ENCODE results near the gene ZNF664. TPM values are rescaled to one million over a fixed set of nuclear protein-coding genes. Genes with fewer than 3 reads are reported as not detected.

Gene ZNF664
- total and polyA plus RNA-seq, 2 of the 4 experiments (the other 2 are of a cell fraction) = 29.9 to 32.6 TPM

DNA sequence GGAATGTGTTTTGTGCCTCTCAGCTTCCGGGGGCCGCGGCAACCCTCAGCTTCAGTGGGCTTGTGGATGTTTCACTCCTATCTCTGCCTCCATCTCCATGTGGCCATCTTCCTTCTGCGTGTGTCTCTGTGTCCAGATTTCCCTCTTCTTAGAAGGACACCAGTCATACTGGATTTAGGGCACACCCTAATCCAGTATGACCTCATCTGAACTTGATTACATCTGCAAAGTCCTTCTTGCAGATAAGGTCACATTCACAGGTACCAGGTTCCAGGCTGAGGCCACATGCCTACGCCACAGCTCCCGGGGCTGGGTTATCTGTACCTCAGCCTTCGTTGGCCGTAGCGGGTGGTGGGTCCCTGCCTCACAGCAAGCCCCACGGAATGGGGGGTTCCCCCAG, 68.9 kb downstream of the ZNF664 start:
- DNase-seq (no peak), ATAC-seq (ENCODE audit: low read depth) (no peak)
- H3K4me3 ChIP-seq (ENCODE audit: insufficient read depth, low read depth, low read length) = no peak overlapping the region
- H3K79me1 ChIP-seq (ENCODE audit: low read depth in 1 of 2, low read length in 2 of 2) = no peaks in the 10 kb centered on the region
- in situ Hi-C loops (cut with MboI; ENCODE audit: low sequenced_read_pairs) = loop anchor here (5.0 kb wide), 1 partner anchor 860 kb away; no protein-coding TSS in a partner anchor
- H3K4me2 ChIP-seq (ENCODE audit: low read depth, low read length) = no peak overlapping the region
- CTCF ChIA-PET = no interaction called here
- H2BK120ac ChIP-seq (ENCODE audit: low read depth, low read length) = no peak overlapping the region
- H3K23ac ChIP-seq (ENCODE audit: low read depth, low read length) = no peak overlapping the region
- BruUV-seq (replicated peaks) = no TSS peak
- H2BK15ac ChIP-seq (ENCODE audit: low read depth, low read length) = no peak overlapping the region
- H3K4me1 ChIP-seq (ENCODE audit: control insufficient read depth, insufficient read depth, low read length) = no peaks in the 10 kb centered on the region
- no peak overlapping the region for H4K5ac ChIP-seq (ENCODE audit: low read depth, low read length)
- no peak overlapping the region for H2AK5ac ChIP-seq (ENCODE audit: low read depth, low read length)
- no peaks in the 10 kb centered on the region for H3K36me3 ChIP-seq (ENCODE audit: control insufficient read depth, insufficient read depth, low read length)
- H2BK5ac ChIP-seq (ENCODE audit: low read depth, low read length, poor library complexity, severe bottlenecking) = no peak overlapping the region
- no peak overlapping the region for H3K4ac ChIP-seq (ENCODE audit: low read depth, low read length)
- H4K91ac ChIP-seq (ENCODE audit: insufficient read depth, low read depth, low read length) = no peak overlapping the region
- H4K8ac ChIP-seq (ENCODE audit: low read depth in 2 of 2, low read length in 2 of 2) = no peak overlapping the region
- no peaks in the 10 kb centered on the region for H4K20me1 ChIP-seq (ENCODE audit: insufficient read depth, low read length)
- intact Hi-C loops (cut with micrococcal nuclease) = no loop called here
- no peak overlapping the region for H3K14ac ChIP-seq (replicated peaks; ENCODE audit: low read depth, low read length)
- H3K9me3 ChIP-seq (ENCODE audit: control insufficient read depth, insufficient read depth, low read length) = peaks cover 3% of the 10 kb centered on the region; the same call in 1 of the 2 replicates
- H3K9me1 ChIP-seq (ENCODE audit: insufficient read depth, low read length) = no peaks in the 10 kb centered on the region
- H3K9ac ChIP-seq (ENCODE audit: low read depth, low read length) = no peak overlapping the region
- H2BK20ac ChIP-seq (ENCODE audit: low read depth, low read length) = no peak overlapping the region
- WGBS, 2 experiments (ENCODE audit: extremely low coverage in 2 of 2, insufficient read length in 1 of 2) = 83% methylated on average over 1 of the region's 10 CpGs; no CpG with 5 or more reads in 1 of the 2 experiments
- POLR2A ChIA-PET (ENCODE audit: unreplicated experiment) = no interaction called here
- no peak overlapping the region for H2AK9ac ChIP-seq (replicated peaks; ENCODE audit: low read depth, low read length, poor library complexity)
- H3K27ac ChIP-seq (ENCODE audit: insufficient read depth, low read length) = no peak overlapping the region
- dilution Hi-C loops (cut with HindIII; ENCODE audit: low sequenced_read_pairs, unreplicated experiment) = no loop called here
- no peak overlapping the region for H3K18ac ChIP-seq (ENCODE audit: low read depth, low read length)
- H2AFZ ChIP-seq (replicated peaks; ENCODE audit: low read length, poor library complexity) = no peak overlapping the region
- H3K27me3 ChIP-seq (ENCODE audit: control insufficient read depth, insufficient read depth, low read length) = peaks cover 3% of the 10 kb centered on the region; the same call in 1 of the 2 replicates
- TF ChIP-seq CEBPB (IDR thresholded peaks at IDR 0.05; ENCODE audit: low read depth, low read length) (no peak), RCOR1 (IDR thresholded peaks at IDR 0.05; ENCODE audit: insufficient replicate concordance, low read length) (no peak), NFE2L2 (IDR thresholded peaks at IDR 0.05; ENCODE audit: low read depth, low read length) (no peak), RAD21 (IDR thresholded peaks at IDR 0.05; ENCODE audit: low read length) (no peak), POLR2A (IDR thresholded peaks at IDR 0.05; ENCODE audit: low read depth, low read length) (no peak), MAFK (IDR thresholded peaks at IDR 0.05; ENCODE audit: low read depth, low read length) (no peak), CHD1 (IDR thresholded peaks at IDR 0.05; ENCODE audit: low read depth, low read length) (no peak), RFX5 (IDR thresholded peaks at IDR 0.05; ENCODE audit: low read depth, low read length) (no peak), FOS (IDR thresholded peaks at IDR 0.05; ENCODE audit: low read depth, low read length) (no peak)
- TF ChIP-seq, protein P1, sequence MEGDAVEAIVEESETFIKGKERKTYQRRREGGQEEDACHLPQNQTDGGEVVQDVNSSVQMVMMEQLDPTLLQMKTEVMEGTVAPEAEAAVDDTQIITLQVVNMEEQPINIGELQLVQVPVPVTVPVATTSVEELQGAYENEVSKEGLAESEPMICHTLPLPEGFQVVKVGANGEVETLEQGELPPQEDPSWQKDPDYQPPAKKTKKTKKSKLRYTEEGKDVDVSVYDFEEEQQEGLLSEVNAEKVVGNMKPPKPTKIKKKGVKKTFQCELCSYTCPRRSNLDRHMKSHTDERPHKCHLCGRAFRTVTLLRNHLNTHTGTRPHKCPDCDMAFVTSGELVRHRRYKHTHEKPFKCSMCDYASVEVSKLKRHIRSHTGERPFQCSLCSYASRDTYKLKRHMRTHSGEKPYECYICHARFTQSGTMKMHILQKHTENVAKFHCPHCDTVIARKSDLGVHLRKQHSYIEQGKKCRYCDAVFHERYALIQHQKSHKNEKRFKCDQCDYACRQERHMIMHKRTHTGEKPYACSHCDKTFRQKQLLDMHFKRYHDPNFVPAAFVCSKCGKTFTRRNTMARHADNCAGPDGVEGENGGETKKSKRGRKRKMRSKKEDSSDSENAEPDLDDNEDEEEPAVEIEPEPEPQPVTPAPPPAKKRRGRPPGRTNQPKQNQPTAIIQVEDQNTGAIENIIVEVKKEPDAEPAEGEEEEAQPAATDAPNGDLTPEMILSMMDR (conservative IDR thresholded peaks at IDR 0.05; ENCODE audit: low read depth, low read length) = no peak
- no peak overlapping the region for H3K56ac ChIP-seq (ENCODE audit: extremely low read depth, insufficient read depth, low read length)

Data from IMR-90 (cell line).